H1 (cell line): ENCODE data around the gene HSD17B1.

Experiments used
- SRF ChIP-seq: IDR thresholded peaks from 2 replicates; pipeline ENCODE4 v1.6.1; 2011; ENCODE audit warnings: mild to moderate bottlenecking, low read depth, low read length, moderate library complexity
- TAF1 ChIP-seq: IDR thresholded peaks from 2 replicates; pipeline ENCODE4 v1.6.1; 2011; ENCODE audit warnings: mild to moderate bottlenecking, low read depth, low read length

GRCh38 chr17:42518046-42518754 lies 34.5 kb upstream of the HSD17B1 start:
- no peak for TF ChIP-seq TAF1
- TF ChIP-seq SRF = no peak
